ENCODE measurements around the gene AGAP5. TPM values are rescaled to one million over a fixed set of nuclear protein-coding genes. Genes with fewer than 3 reads are reported as not detected.
A peak's percentile ranks its signal among the peaks of the same experiment; 100 is the strongest.

Gene AGAP5
- total RNA-seq, 1 donor from 2014 or later: 14.4 TPM

GRCh38 chr10:73643362-73643761, 54.5 kb downstream of the AGAP5 start:
- intact Hi-C loops (cut with DNase I): loop anchor here (5.0 kb wide), 1 partner anchor 111 kb away; no protein-coding TSS in a partner anchor
- DNase-seq (ENCODE audit: low spot score) (no peak), ATAC-seq (no peak)

- intact Hi-C loops (cut with DNase I): loop anchor here (5.0 kb wide), 1 partner anchor 109 kb away; no protein-coding TSS in a partner anchor
- DNase-seq (ENCODE audit: low spot score) (no peak), ATAC-seq (peak; percentile 13)
Observed at GRCh38 chr10:73641328-73642060, 56.4 kb downstream of the AGAP5 start, which contains the start of gene MYOZ1. Gene MYOZ1, minus strand, starts transcription at chr10:73641474. Its CDS starts 1,457 bp downstream, at chr10:73640017.

- DNase-seq (ENCODE audit: low spot score): no peak
- intact Hi-C loops (cut with DNase I): no loop called here
- no peak for ATAC-seq
Observed at GRCh38 chr10:73639286-73639685, 58.6 kb downstream of the AGAP5 start.

GRCh38 chr10:73635781-73636180, 62.1 kb downstream of the AGAP5 start:
- intact Hi-C loops (cut with DNase I): no loop called here
- ATAC-seq: no peak
- DNase-seq (ENCODE audit: low spot score): no peak

- DNase-seq (ENCODE audit: low spot score): no peak
- intact Hi-C loops (cut with DNase I): no loop called here
Observed at GRCh38 chr10:73634421-73634820, 63.5 kb downstream of the AGAP5 start.

GRCh38 chr10:73629165-73629564, 68.7 kb downstream of the AGAP5 start:
- intact Hi-C loops (cut with DNase I): no loop called here
- DNase-seq (ENCODE audit: low spot score): no peak
- no peak for ATAC-seq

More at GRCh38 chr10:73634421-73634820, 63.5 kb downstream of the AGAP5 start:
- ATAC-seq: no peak

- DNase-seq (ENCODE audit: low spot score) (no peak), ATAC-seq (no peak)
- intact Hi-C loops (cut with DNase I): no loop called here
Observed at GRCh38 chr10:73628405-73628804, 69.5 kb downstream of the AGAP5 start.

- no peak for DNase-seq (ENCODE audit: low spot score)
- intact Hi-C loops (cut with DNase I): no loop called here
Observed at GRCh38 chr10:73627300-73627699, 70.6 kb downstream of the AGAP5 start.

GRCh38 chr10:73625884-73626752, 71.8 kb downstream of the AGAP5 start:
- intact Hi-C loops (cut with DNase I): no loop called here
- peak; percentile 99 for ATAC-seq
- peak; percentile 96 for DNase-seq (ENCODE audit: low spot score)

More at GRCh38 chr10:73627300-73627699, 70.6 kb downstream of the AGAP5 start:
- no peak for ATAC-seq

GRCh38 chr10:73625004-73625883, 72.7 kb downstream of the AGAP5 start:
- intact Hi-C loops (cut with DNase I): no loop called here
- ATAC-seq (peak; percentile 48), DNase-seq (ENCODE audit: low spot score) (no peak)

Other genes with a start within 250 kb of the AGAP5 start
- gene PPP3CB, start 202.1 kb downstream of the AGAP5 start, total RNA-seq: 63.1 TPM
- gene USP54, start 106.8 kb downstream of the AGAP5 start, total RNA-seq: 66.6 TPM
- 1.1 TPM for gene MYOZ1, start 56.6 kb downstream of the AGAP5 start, total RNA-seq
- not detected for gene SYNPO2L, start 42.1 kb downstream of the AGAP5 start, total RNA-seq
- 53.6 TPM for gene SEC24C, start 46.3 kb upstream of the AGAP5 start, total RNA-seq
- 13.2 TPM for gene CHCHD1, start 83.9 kb upstream of the AGAP5 start, total RNA-seq
- gene ZSWIM8, start 87.5 kb upstream of the AGAP5 start, total RNA-seq: 99.1 TPM
- 32.9 TPM for gene NDST2, start 113.5 kb upstream of the AGAP5 start, total RNA-seq
- gene CAMK2G, start 176.4 kb upstream of the AGAP5 start, total RNA-seq: 30.5 TPM
- 15.6 TPM for gene PLAU, start 213.0 kb upstream of the AGAP5 start, total RNA-seq